Astrocyte (in vitro differentiated cells and primary cell): ENCODE data around the gene KLHL18.

Source experiments
- CTCF ChIP-seq: IDR thresholded peaks from 2 replicates; pipeline ENCODE4 v1.5.1; 2011; ENCODE audit warnings: low read depth, mild to moderate bottlenecking, inconsistent platforms, low read length, moderate library complexity; ENCODE audit not compliant: insufficient read depth
- EZH2 ChIP-seq: IDR thresholded peaks from 2 replicates; pipeline ENCODE4 v1.6.1; 2012; ENCODE audit warnings: mild to moderate bottlenecking, low read length, inconsistent platforms; ENCODE audit not compliant: insufficient read depth

- TF ChIP-seq EZH2 (no peak), CTCF (no peak)
These were observed 421 bp downstream of the KLHL18 start for GRCh38 chr3:47283193-47283537.
